Right lobe of liver (tissue), 6 donors: ENCODE data around the gene MACROD2. TPM values are rescaled to one million over a fixed set of nuclear protein-coding genes. Genes with fewer than 3 reads are reported as not detected.
"Not testable (repeated sequence)": the region's sequence is repeated elsewhere in the genome, so short reads cannot be mapped to it uniquely, and the experiment has no call there.

ENCODE experiments used
- ATAC-seq, 4 donors: fragments of 200-7000 bp; cut with Tn5 transposase; one replicate each; pipeline ENCODE4 v1.9.1; 2020; ENCODE audit warnings: mild to moderate bottlenecking in 4 of 4, moderate library complexity in 4 of 4
- DNase-seq, 3 donors: peaks; one replicate each; pipeline ENCODE4 v3.0.0-alpha.2; 2020
- H3K27ac ChIP-seq, 3 donors: fragments of 200-600 bp; one replicate each; pipeline ENCODE4 v1.8.0; 2022
- H3K27me3 ChIP-seq, 2 donors: fragments of 200-600 bp; one replicate each; pipeline ENCODE4 v1.8.0; 2022
- H3K36me3 ChIP-seq, 4 donors: fragments of 200-600 bp; sonication (generic) in 1 of 4; one replicate each; pipeline versions ENCODE4 v1.5.1 to v1.8.0; 2017 to 2022; ENCODE audit warnings: control low read depth in 1 of 4
- H3K4me1 ChIP-seq, 4 donors: fragments of 200-600 bp; sonication (generic) in 1 of 4; one replicate each; pipeline versions ENCODE4 v1.5.1 to v1.8.0; 2017 to 2022; ENCODE audit warnings: control low read depth in 1 of 4
- H3K4me3 ChIP-seq, 3 donors: fragments of 200-600 bp; one replicate each; pipeline ENCODE4 v1.8.0; 2022
- H3K9me3 ChIP-seq, 4 donors: fragments of 200-600 bp; sonication (generic) in 1 of 4; one replicate each; pipeline versions ENCODE4 v1.5.1 to v1.8.0; 2017 to 2022; ENCODE audit warnings: control low read depth in 1 of 4
- CTCF ChIP-seq, 4 donors: fragments of 200-600 bp in 3 of 4; fragments of 450-650 bp in 1 of 4; IDR thresholded peaks; one replicate each; pipeline versions ENCODE4 v1.5.1 to v1.8.0; 2016 to 2022; ENCODE audit warnings: antibody characterized with exemption in 4 of 4, mild to moderate bottlenecking in 2 of 4
- POLR2A ChIP-seq: fragments of 450-650 bp; IDR thresholded peaks from one replicate; pipeline ENCODE4 v1.6.1; 2017; ENCODE audit warnings: antibody characterized with exemption, mild to moderate bottlenecking
- WGBS: methylation state at CpG from one replicate; pipeline ENCODE4 v1.1.6; 2018; ENCODE audit warnings: low coverage, low lambda C conversion rate; ENCODE audit not compliant: insufficient coverage; ENCODE audit errors: missing lambda C conversion rate; 5-methylcytosine and 5-hydroxymethylcytosine counted together
- intact Hi-C, 2 donors: fragments of 100-400 bp; cut with DNase I; formaldehyde crosslinking; loops; one replicate each; pipeline versions ENCODE4 v1.11.2 to v1.14.1; 2022
- total RNA-seq, 6 experiments: library from RNA; depleted of rRNA in 2 of 6; stranded (reverse); fragments of >200 nt in 2 of 6; fragmentation: NEBNext Ultra II Directional in 3 of 6; extraction: Animal tissue kit (Norgen Biotek cat#: 25700) in 3 of 6; gene quantifications; one replicate each; pipeline versions ENCODE4 v1.1.0 to v1.2.4, GENCODE V29; 2016 to 2023
- donor health status: DM: no; HTN: yes; CAD: no.
- donor health status: DM: no; HTN: no; CAD: no.
- donor health status: DM: no; HTN: no; CAD: no.
- donor health status: DM: no; HTN: yes; CAD: no.
- donor health status: DM: no; HTN: yes; CAD: no.

Gene MACROD2
- total RNA-seq, 6 experiments from 2014 or later = 1.2 to 5.5 (median 3.3) TPM

- no peaks in the 10 kb centered on the region for H3K27me3 ChIP-seq
- no peak overlapping the region for H3K27ac ChIP-seq
- no peaks in the 10 kb centered on the region for H3K9me3 ChIP-seq
- H3K4me1 ChIP-seq = no peaks in the 10 kb centered on the region
- ATAC-seq (no peak), DNase-seq (no peak)
- 72% methylated on average over 2 of the region's 3 CpGs for WGBS
- TF ChIP-seq POLR2A = no peak
- TF ChIP-seq CTCF (IDR thresholded peaks at IDR 0.05) = no peak
- no peaks in the 10 kb centered on the region for H3K36me3 ChIP-seq
- intact Hi-C loops = no loop called here
- H3K4me3 ChIP-seq = no peak overlapping the region
Observed at GRCh38 chr20:15806105-15806504, 1810.8 kb downstream of the MACROD2 start.

GRCh38 chr20:15807271-15807670 is 1812.0 kb downstream of the MACROD2 start:
- H3K36me3 ChIP-seq = no peaks in the 10 kb centered on the region
- no peak overlapping the region for H3K4me3 ChIP-seq
- no peaks in the 10 kb centered on the region for H3K9me3 ChIP-seq
- no peaks in the 10 kb centered on the region for H3K4me1 ChIP-seq
- no peak overlapping the region for H3K27ac ChIP-seq
- ATAC-seq = no peak
- H3K27me3 ChIP-seq = no peaks in the 10 kb centered on the region
- intact Hi-C loops = no loop called here
- no peak for DNase-seq
- 68% methylated on average over 5 of the region's 5 CpGs for WGBS
- TF ChIP-seq POLR2A (no peak), CTCF (IDR thresholded peaks at IDR 0.05) (no peak)

- H3K4me3 ChIP-seq, H3K27ac ChIP-seq, H3K27me3 ChIP-seq, ATAC-seq, DNase-seq, H3K4me1 ChIP-seq, H3K9me3 ChIP-seq, H3K36me3 ChIP-seq, intact Hi-C loops: not testable (repeated sequence)
- WGBS = 76% methylated on average over 4 of the region's 8 CpGs
Observed at GRCh38 chr20:15807771-15808170, 1812.5 kb downstream of the MACROD2 start.

GRCh38 chr20:15811951-15812350 is 1816.6 kb downstream of the MACROD2 start:
- ATAC-seq = no peak

GRCh38 chr20:15812696-15813095 is 1817.4 kb downstream of the MACROD2 start:
- Histone ChIP-seq H3K27ac (no peak overlapping the region), H3K9me3 (no peaks in the 10 kb centered on the region), H3K27me3 (no peaks in the 10 kb centered on the region), H3K36me3 (no peaks in the 10 kb centered on the region), H3K4me1 (peaks cover 0 to 20% (median 0%) of the 10 kb centered on the region in 4 donors), H3K4me3 (no peak overlapping the region)
- DNase-seq = no peak
- no peak for TF ChIP-seq CTCF (IDR thresholded peaks at IDR 0.05)
- no peak for ATAC-seq
- intact Hi-C loops = no loop called here
- WGBS = 74% methylated on average over 1 of the region's 1 CpG

More at GRCh38 chr20:15811951-15812350, 1816.6 kb downstream of the MACROD2 start:
- Histone ChIP-seq H3K9me3 (no peaks in the 10 kb centered on the region), H3K27me3 (no peaks in the 10 kb centered on the region), H3K36me3 (no peaks in the 10 kb centered on the region), H3K4me1 (peaks cover 0 to 20% (median 0%) of the 10 kb centered on the region in 4 donors), H3K4me3 (no peak overlapping the region), H3K27ac (no peak overlapping the region)
- WGBS = 100% methylated on average over 1 of the region's 2 CpGs
- TF ChIP-seq CTCF (IDR thresholded peaks at IDR 0.05) = no peak
- TF ChIP-seq POLR2A = no peak
- intact Hi-C loops = no loop called here
- DNase-seq = no peak
